Measurements from ENCODE around the gene EHD2.

DNA sequence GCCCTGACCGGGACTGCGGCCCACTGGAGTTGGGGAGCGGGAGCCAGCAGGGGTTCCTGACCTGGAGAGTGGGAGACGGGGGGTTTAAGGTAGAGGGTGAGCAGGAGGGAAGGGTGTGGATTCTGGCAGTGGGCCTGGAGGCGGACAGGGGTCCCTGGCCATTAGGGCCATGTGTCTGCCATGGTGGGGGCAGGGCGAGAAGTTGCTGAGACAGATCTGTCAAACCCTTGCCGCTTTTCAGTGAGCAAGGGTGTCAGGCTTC is 53.1 kb downstream of the EHD2 start:
- TF ChIP-seq, protein P1, sequence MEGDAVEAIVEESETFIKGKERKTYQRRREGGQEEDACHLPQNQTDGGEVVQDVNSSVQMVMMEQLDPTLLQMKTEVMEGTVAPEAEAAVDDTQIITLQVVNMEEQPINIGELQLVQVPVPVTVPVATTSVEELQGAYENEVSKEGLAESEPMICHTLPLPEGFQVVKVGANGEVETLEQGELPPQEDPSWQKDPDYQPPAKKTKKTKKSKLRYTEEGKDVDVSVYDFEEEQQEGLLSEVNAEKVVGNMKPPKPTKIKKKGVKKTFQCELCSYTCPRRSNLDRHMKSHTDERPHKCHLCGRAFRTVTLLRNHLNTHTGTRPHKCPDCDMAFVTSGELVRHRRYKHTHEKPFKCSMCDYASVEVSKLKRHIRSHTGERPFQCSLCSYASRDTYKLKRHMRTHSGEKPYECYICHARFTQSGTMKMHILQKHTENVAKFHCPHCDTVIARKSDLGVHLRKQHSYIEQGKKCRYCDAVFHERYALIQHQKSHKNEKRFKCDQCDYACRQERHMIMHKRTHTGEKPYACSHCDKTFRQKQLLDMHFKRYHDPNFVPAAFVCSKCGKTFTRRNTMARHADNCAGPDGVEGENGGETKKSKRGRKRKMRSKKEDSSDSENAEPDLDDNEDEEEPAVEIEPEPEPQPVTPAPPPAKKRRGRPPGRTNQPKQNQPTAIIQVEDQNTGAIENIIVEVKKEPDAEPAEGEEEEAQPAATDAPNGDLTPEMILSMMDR (IDR thresholded peaks at IDR 0.05) = no peak
- TF ChIP-seq POLR2A (IDR thresholded peaks at IDR 0.05) (no peak), POLR2AphosphoS5 (IDR thresholded peaks at IDR 0.05) (no peak)
